Keratinocyte (primary cell): ENCODE results near the gene MAIP1. TPM values are rescaled to one million over a fixed set of nuclear protein-coding genes. Genes with fewer than 3 reads are reported as not detected.

Experiments
- DNase-seq: peaks from one replicate; pipeline ENCODE4 v3.0.0-alpha.2; 2011; ENCODE audit warnings: low read depth, missing footprints, low spot score
- FAIRE-seq: peaks from 2 replicates; lab custom pipeline; 2011; peaks lifted over from hg19 to GRCh38; lab: Jason Lieb, UNC
- H2AFZ ChIP-seq: 2 replicates; pipeline ENCODE4 v1.6.0; 2012; ENCODE audit warnings: low read length, control low read depth, inconsistent platforms; ENCODE audit not compliant: control insufficient read depth
- H3K27ac ChIP-seq: 2 replicates; pipeline ENCODE4 v1.5.1; 2011; ENCODE audit warnings: low read length; ENCODE audit not compliant: control insufficient read depth, insufficient read depth
- H3K27me3 ChIP-seq: 3 replicates; pipeline ENCODE4 v1.6.0; 2011; ENCODE audit warnings: low read length; ENCODE audit not compliant: control insufficient read depth, insufficient read depth; ENCODE audit errors: extremely low read depth
- H3K36me3 ChIP-seq, 2 experiments: 2 replicates in 1 of 2; 3 replicates in 1 of 2; pipeline ENCODE4 v1.5.1; 2011; ENCODE audit warnings: low read length in 2 of 2, mild to moderate bottlenecking in 1 of 2; ENCODE audit not compliant: control insufficient read depth in 2 of 2, insufficient read depth in 2 of 2; ENCODE audit errors: extremely low read depth in 1 of 2
- H3K4me1 ChIP-seq: 3 replicates; pipeline ENCODE4 v1.5.1; 2011; ENCODE audit warnings: low read length; ENCODE audit not compliant: control insufficient read depth, insufficient read depth; ENCODE audit errors: extremely low read depth
- H3K4me2 ChIP-seq: 3 replicates; pipeline ENCODE4 v1.6.0; 2011; ENCODE audit warnings: low read depth, low read length; ENCODE audit not compliant: control insufficient read depth, insufficient read depth; ENCODE audit errors: extremely low read depth
- H3K4me3 ChIP-seq, 3 experiments: fragments of 200-600 bp in 1 of 3; sonication (generic) in 1 of 3; 2 replicates in 2 of 3; 3 replicates in 1 of 3; pipeline ENCODE4 v1.5.1; 2011 to 2016; ENCODE audit warnings: low read length in 3 of 3, mild to moderate bottlenecking in 3 of 3, control low read depth in 2 of 3, inconsistent platforms in 1 of 3, low read depth in 1 of 3, mixed read lengths in 1 of 3, mixed run types in 1 of 3, moderate library complexity in 1 of 3; ENCODE audit not compliant: control insufficient read depth in 2 of 3, insufficient read depth in 2 of 3; ENCODE audit errors: extremely low read depth in 1 of 3
- H3K79me2 ChIP-seq: 2 replicates; pipeline ENCODE4 v1.6.0; 2012; ENCODE audit warnings: low read length; ENCODE audit not compliant: control insufficient read depth, insufficient read depth
- H3K9ac ChIP-seq: 3 replicates; pipeline ENCODE4 v1.6.0; 2011; ENCODE audit warnings: low read length; ENCODE audit not compliant: control insufficient read depth, insufficient read depth; ENCODE audit errors: extremely low read depth
- H3K9me1 ChIP-seq: 3 replicates; pipeline ENCODE4 v1.6.0; 2011; ENCODE audit warnings: low read length; ENCODE audit not compliant: control insufficient read depth, insufficient read depth; ENCODE audit errors: extremely low read depth
- H3K9me3 ChIP-seq: 2 replicates; pipeline ENCODE4 v1.5.1; 2012; ENCODE audit warnings: low read depth, low read length; ENCODE audit not compliant: control insufficient read depth
- H4K20me1 ChIP-seq: 3 replicates; pipeline ENCODE4 v1.6.0; 2011; ENCODE audit warnings: low read length; ENCODE audit not compliant: control insufficient read depth, insufficient read depth; ENCODE audit errors: extremely low read depth
- EZH2 ChIP-seq: IDR thresholded peaks from one replicate; pipeline ENCODE4 v1.6.1; 2012; ENCODE audit warnings: inconsistent platforms, mild to moderate bottlenecking, low read length, moderate library complexity
- dilution Hi-C: fragments of 300-500 bp; cut with MboI; formaldehyde crosslinking; loops from one replicate; pipeline ENCODE4 v1.7.0; 2020; ENCODE audit warnings: low sequenced_read_pairs; ENCODE audit not compliant: extremely low pct_ligation_motif_present
- polyA plus RNA-seq, 5 experiments: library from polyadenylated mRNA; depleted of rRNA in 3 of 5; stranded (reverse) in 3 of 5; stranded (forward) in 1 of 5; unstranded in 1 of 5; fragments of >200 nt; gene quantifications; 1 replicate in 1 of 5; 2 replicates in 3 of 5; 3 replicates in 1 of 5; pipeline versions ENCODE4 v1.2.1 to v1.2.3, GENCODE V29; 2011 to 2012; ENCODE audit warnings: missing spikeins in 2 of 5, low read depth in 1 of 5, low replicate concordance in 1 of 5
- TF ChIP-seq, protein P1 (sequence below), 3 experiments: IDR thresholded peaks in 1 of 3; conservative IDR thresholded peaks in 1 of 3; optimal IDR thresholded peaks in 1 of 3; 2 replicates in 2 of 3; 3 replicates in 1 of 3; pipeline versions ENCODE3 to v1.5.1; 2011; ENCODE audit warnings: low read length in 3 of 3, mild to moderate bottlenecking in 3 of 3, moderate library complexity in 2 of 3, control low read depth in 1 of 3, inconsistent platforms in 1 of 3; ENCODE audit not compliant: insufficient read depth in 2 of 3; ENCODE audit errors: extremely low read depth in 1 of 3

MAIP1 gene
- polyA plus RNA-seq, 1 donor (not counting 4 experiments of a cell fraction or from before 2014, with no cell fraction given), result 17.4 TPM

GRCh38 chr2:199987586-199987985 is 32.2 kb downstream of the MAIP1 start:
- TF ChIP-seq, protein P1, sequence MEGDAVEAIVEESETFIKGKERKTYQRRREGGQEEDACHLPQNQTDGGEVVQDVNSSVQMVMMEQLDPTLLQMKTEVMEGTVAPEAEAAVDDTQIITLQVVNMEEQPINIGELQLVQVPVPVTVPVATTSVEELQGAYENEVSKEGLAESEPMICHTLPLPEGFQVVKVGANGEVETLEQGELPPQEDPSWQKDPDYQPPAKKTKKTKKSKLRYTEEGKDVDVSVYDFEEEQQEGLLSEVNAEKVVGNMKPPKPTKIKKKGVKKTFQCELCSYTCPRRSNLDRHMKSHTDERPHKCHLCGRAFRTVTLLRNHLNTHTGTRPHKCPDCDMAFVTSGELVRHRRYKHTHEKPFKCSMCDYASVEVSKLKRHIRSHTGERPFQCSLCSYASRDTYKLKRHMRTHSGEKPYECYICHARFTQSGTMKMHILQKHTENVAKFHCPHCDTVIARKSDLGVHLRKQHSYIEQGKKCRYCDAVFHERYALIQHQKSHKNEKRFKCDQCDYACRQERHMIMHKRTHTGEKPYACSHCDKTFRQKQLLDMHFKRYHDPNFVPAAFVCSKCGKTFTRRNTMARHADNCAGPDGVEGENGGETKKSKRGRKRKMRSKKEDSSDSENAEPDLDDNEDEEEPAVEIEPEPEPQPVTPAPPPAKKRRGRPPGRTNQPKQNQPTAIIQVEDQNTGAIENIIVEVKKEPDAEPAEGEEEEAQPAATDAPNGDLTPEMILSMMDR (optimal IDR thresholded peaks at IDR 0.05 in 1 of 3, IDR thresholded peaks at IDR 0.05 in 1 of 3, conservative IDR thresholded peaks at IDR 0.05 in 1 of 3; ENCODE audit: extremely low read depth in 1 of 3, insufficient read depth in 2 of 3, low read length in 3 of 3), result no peak
- no peak for TF ChIP-seq EZH2
- no peak overlapping the region for H2AFZ ChIP-seq
- no peak overlapping the region for H3K4me3 ChIP-seq
- H3K27ac ChIP-seq, result no peak overlapping the region
- H3K79me2 ChIP-seq, result no peaks in the 10 kb centered on the region
- H3K27me3 ChIP-seq, result no peaks in the 10 kb centered on the region
- FAIRE-seq, result no peak
- no peak overlapping the region for H3K4me2 ChIP-seq
- H3K9me3 ChIP-seq, result no peaks in the 10 kb centered on the region
- H4K20me1 ChIP-seq, result no peaks in the 10 kb centered on the region
- H3K9ac ChIP-seq, result no peak overlapping the region
- no peaks in the 10 kb centered on the region for H3K36me3 ChIP-seq
- dilution Hi-C loops, result no loop called here
- H3K9me1 ChIP-seq, result no peaks in the 10 kb centered on the region
- H3K4me1 ChIP-seq, result peaks cover 4% of the 10 kb centered on the region
- no peak for DNase-seq

- dilution Hi-C loops, result no loop called here
- no peak overlapping the region for H3K9ac ChIP-seq
- DNase-seq (no peak), FAIRE-seq (peak; percentile 23)
- H3K9me1 ChIP-seq, result no peaks in the 10 kb centered on the region
- H3K4me1 ChIP-seq, result peaks cover 4% of the 10 kb centered on the region
- H3K4me3 ChIP-seq, result no peak overlapping the region
- TF ChIP-seq EZH2, result no peak
- TF ChIP-seq, protein P1 (optimal IDR thresholded peaks at IDR 0.05 in 1 of 3, IDR thresholded peaks at IDR 0.05 in 1 of 3, conservative IDR thresholded peaks at IDR 0.05 in 1 of 3; ENCODE audit: extremely low read depth in 1 of 3, insufficient read depth in 2 of 3, low read length in 3 of 3), result no peak
- H3K9me3 ChIP-seq, result no peaks in the 10 kb centered on the region
- H3K27ac ChIP-seq, result no peak overlapping the region
- no peaks in the 10 kb centered on the region for H3K36me3 ChIP-seq
- H3K27me3 ChIP-seq, result no peaks in the 10 kb centered on the region
- peak overlapping the region; percentile 57 for H2AFZ ChIP-seq
- no peaks in the 10 kb centered on the region for H3K79me2 ChIP-seq
- no peaks in the 10 kb centered on the region for H4K20me1 ChIP-seq
- peak overlapping the region; percentile 19 for H3K4me2 ChIP-seq
These were observed 32.8 kb downstream of the MAIP1 start for GRCh38 chr2:199988151-199988550.
